ENCODE data around the gene NRIP3.

DNA sequence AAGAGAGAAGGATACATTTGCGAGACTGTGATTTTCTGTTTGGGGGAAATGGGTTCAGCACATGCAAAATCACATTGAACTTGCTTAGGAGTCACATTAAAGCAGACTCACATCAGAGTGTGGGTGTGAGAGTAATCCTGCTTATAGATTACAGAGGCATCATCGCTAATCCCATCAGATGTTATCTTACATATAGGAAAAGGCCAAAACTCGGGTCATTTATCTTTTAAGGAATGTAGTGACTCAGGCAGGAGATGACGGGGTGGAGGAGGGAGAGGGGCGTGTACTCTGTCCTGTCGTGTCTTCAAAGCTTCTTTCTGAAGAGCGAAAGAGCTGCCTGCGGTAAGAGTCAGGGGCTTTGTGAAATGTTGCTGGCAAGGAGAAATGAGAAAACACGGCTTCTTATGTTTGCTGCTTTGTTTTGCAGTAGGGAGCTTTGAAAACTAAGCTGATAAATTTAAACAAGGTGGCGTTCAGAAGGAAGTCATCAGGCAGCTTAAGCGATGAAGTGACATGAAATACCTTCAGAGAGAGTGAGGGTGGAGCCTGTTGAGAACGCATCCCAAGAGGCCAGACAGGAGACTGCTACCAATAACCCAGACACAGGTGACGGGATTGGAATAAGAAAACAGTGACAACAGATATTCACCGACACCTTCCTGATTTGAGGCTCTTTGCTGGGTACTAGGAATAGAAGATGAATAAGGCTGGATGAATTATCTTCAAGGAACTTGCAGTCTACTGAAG is 68.9 kb downstream of the NRIP3 start:
- TF ChIP-seq, protein P1, sequence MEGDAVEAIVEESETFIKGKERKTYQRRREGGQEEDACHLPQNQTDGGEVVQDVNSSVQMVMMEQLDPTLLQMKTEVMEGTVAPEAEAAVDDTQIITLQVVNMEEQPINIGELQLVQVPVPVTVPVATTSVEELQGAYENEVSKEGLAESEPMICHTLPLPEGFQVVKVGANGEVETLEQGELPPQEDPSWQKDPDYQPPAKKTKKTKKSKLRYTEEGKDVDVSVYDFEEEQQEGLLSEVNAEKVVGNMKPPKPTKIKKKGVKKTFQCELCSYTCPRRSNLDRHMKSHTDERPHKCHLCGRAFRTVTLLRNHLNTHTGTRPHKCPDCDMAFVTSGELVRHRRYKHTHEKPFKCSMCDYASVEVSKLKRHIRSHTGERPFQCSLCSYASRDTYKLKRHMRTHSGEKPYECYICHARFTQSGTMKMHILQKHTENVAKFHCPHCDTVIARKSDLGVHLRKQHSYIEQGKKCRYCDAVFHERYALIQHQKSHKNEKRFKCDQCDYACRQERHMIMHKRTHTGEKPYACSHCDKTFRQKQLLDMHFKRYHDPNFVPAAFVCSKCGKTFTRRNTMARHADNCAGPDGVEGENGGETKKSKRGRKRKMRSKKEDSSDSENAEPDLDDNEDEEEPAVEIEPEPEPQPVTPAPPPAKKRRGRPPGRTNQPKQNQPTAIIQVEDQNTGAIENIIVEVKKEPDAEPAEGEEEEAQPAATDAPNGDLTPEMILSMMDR (IDR thresholded peaks at IDR 0.05), result no peak
- TF ChIP-seq POLR2AphosphoS5 (IDR thresholded peaks at IDR 0.05) (no peak), POLR2A (IDR thresholded peaks at IDR 0.05) (no peak)

Measured in prostate gland (tissue), 2 donors.